ENCODE data around the gene R3HDML. TPM values are rescaled to one million over a fixed set of nuclear protein-coding genes. Genes with fewer than 3 reads are reported as not detected.

Gene R3HDML
- total RNA-seq, 1 donor from 2014 or later = 0.50 TPM

- DNase-seq (ENCODE audit: low spot score) = no peak
- H3K27me3 Mint-ChIP-seq (ENCODE audit: low read depth) = no peaks in the 10 kb centered on the region
- no peaks in the 10 kb centered on the region for H3K9me3 Mint-ChIP-seq (ENCODE audit: low read depth)
- no peak overlapping the region for H3K4me3 Mint-ChIP-seq (ENCODE audit: unreplicated experiment)
- peaks cover 17% of the 10 kb centered on the region for H3K4me1 Mint-ChIP-seq (ENCODE audit: low read depth)
- H3K36me3 Mint-ChIP-seq (ENCODE audit: low read depth) = peaks cover 1% of the 10 kb centered on the region
- TF ChIP-seq CTCF (IDR thresholded peaks at IDR 0.05) = no peak
- no peak overlapping the region for H3K27ac Mint-ChIP-seq (ENCODE audit: unreplicated experiment)
These were observed 29.9 kb upstream of the R3HDML start for GRCh38 chr20:44306927-44307326.

- DNase-seq (ENCODE audit: low spot score) = no peak
- no peaks in the 10 kb centered on the region for H3K36me3 Mint-ChIP-seq (ENCODE audit: low read depth)
- H3K27me3 Mint-ChIP-seq (ENCODE audit: low read depth) = no peaks in the 10 kb centered on the region
- H3K27ac Mint-ChIP-seq (ENCODE audit: unreplicated experiment) = peak overlapping the region; percentile 66
- TF ChIP-seq CTCF (IDR thresholded peaks at IDR 0.05) = no peak
- peak overlapping the region; percentile 86 for H3K4me3 Mint-ChIP-seq (ENCODE audit: unreplicated experiment)
- H3K9me3 Mint-ChIP-seq (ENCODE audit: low read depth) = no peaks in the 10 kb centered on the region
- H3K4me1 Mint-ChIP-seq (ENCODE audit: low read depth) = peaks cover 17% of the 10 kb centered on the region
These were observed 26.8 kb upstream of the R3HDML start for GRCh38 chr20:44309763-44310663.

GRCh38 chr20:44310664-44311639, 25.9 kb upstream of the R3HDML start, which contains the start of gene FITM2:
Gene FITM2, minus strand, starts transcription at chr20:44311202. Its CDS starts 54 bp downstream, at chr20:44311148.
- peaks cover 17% of the 10 kb centered on the region for H3K4me1 Mint-ChIP-seq (ENCODE audit: low read depth)
- H3K27me3 Mint-ChIP-seq (ENCODE audit: low read depth) = no peaks in the 10 kb centered on the region
- peak within 1 kb of the TSS; percentile 73 for H3K27ac Mint-ChIP-seq (ENCODE audit: unreplicated experiment)
- peak; percentile 98 for TF ChIP-seq CTCF (IDR thresholded peaks at IDR 0.05)
- no peaks in the 10 kb centered on the region for H3K9me3 Mint-ChIP-seq (ENCODE audit: low read depth)
- H3K4me3 Mint-ChIP-seq (ENCODE audit: unreplicated experiment) = peak within 1 kb of the TSS; percentile 86
- DNase-seq (ENCODE audit: low spot score) = peak; percentile 100
- H3K36me3 Mint-ChIP-seq (ENCODE audit: low read depth) = no peaks in the 10 kb centered on the region

- no peak for TF ChIP-seq CTCF (IDR thresholded peaks at IDR 0.05)
- peaks cover 11% of the 10 kb centered on the region for H3K4me1 Mint-ChIP-seq (ENCODE audit: low read depth)
- DNase-seq (ENCODE audit: low spot score) = no peak
- H3K9me3 Mint-ChIP-seq (ENCODE audit: low read depth) = no peaks in the 10 kb centered on the region
- no peaks in the 10 kb centered on the region for H3K36me3 Mint-ChIP-seq (ENCODE audit: low read depth)
- no peak overlapping the region for H3K4me3 Mint-ChIP-seq (ENCODE audit: unreplicated experiment)
- no peak overlapping the region for H3K27ac Mint-ChIP-seq (ENCODE audit: unreplicated experiment)
- H3K27me3 Mint-ChIP-seq (ENCODE audit: low read depth) = peaks cover 2% of the 10 kb centered on the region
These were observed 22.0 kb upstream of the R3HDML start for GRCh38 chr20:44314870-44315269.

Measured in chondrocyte (in vitro differentiated cells).